KOPT-K1 (cell line): ENCODE data around the gene PROM2.

Experiments used
- H3K27ac ChIP-seq: fragments of 200-600 bp; sonication (generic); 2 replicates; pipeline ENCODE4 v1.5.1; 2016; ENCODE audit warnings: antibody characterized with exemption, mild to moderate bottlenecking, low read depth, low read length; ENCODE audit not compliant: poor library complexity, severe bottlenecking
- H3K36me3 ChIP-seq: fragments of 200-600 bp; sonication (generic); 2 replicates; pipeline ENCODE4 v1.5.1; 2017; ENCODE audit warnings: antibody characterized with exemption, mild to moderate bottlenecking, low read length, moderate library complexity; ENCODE audit not compliant: insufficient read depth
- H3K9me3 ChIP-seq: fragments of 200-600 bp; sonication (generic); 2 replicates; pipeline ENCODE4 v1.5.1; 2017; ENCODE audit warnings: antibody characterized with exemption, low read length, mild to moderate bottlenecking; ENCODE audit not compliant: insufficient read depth, poor library complexity, severe bottlenecking

PROM2 gene

DNA sequence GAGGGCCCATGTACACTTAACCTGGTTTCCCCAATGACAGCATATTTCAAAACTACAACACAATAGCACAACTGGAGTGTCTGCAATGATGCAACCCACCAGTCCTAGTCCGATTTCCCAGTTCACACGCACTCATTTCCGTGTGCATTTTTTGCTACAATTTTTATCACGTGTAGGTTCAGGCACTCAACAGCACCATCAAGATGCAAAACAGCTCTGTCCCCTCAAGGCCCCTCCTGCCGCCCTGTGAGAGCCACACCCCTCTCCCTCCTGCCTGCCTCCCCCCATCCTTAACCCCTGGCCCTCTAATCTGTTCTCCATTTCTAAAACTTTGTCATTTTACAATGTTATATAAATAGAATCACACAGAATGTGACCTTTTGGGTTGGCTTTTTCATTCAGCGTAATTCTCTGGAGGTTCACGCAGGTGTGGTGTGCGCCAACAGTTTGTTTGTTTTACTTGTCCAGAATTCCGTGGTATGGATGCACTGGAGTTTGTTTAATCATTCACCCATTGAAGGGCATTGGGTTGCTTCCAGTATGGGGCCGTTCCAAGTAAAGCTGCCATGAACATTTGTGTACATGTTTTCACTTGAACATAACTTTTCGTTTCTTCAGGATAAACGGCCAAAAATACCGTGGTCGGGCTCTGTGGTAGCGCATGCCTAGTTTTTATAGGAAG lies 31.3 kb downstream of the PROM2 start:
- no peak overlapping the region for H3K27ac ChIP-seq
- no peaks in the 10 kb centered on the region for H3K36me3 ChIP-seq
- H3K9me3 ChIP-seq = no peaks in the 10 kb centered on the region

DNA sequence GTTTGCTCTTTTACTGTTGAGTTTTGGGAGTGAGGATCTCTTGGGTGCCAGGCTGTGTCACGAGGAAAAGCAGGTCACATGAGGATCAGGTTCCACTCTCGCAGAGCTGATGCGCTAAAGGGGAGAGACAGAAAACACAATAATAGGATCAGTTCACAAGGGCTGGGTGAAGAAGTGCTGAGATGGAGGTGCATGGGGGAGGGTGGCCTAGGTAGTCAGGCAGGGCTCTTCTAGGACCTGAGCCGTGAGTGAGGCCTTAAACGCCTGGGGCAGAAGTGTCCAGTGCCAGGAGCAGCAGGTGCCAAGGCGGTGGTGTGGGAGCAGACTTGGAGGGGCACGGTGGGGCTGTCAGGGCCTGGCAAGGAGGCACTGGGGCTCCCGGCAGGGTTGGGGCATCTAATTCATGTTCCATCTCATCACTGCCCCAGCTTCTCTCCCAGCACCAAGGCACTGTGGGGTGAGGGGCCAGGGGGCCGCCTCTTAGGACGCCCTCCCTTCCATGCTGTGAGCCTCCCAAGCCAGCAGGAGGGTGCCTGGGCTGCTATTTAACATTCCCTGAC lies 32.2 kb downstream of the PROM2 start:
- H3K36me3 ChIP-seq = no peaks in the 10 kb centered on the region
- no peak overlapping the region for H3K27ac ChIP-seq
- no peaks in the 10 kb centered on the region for H3K9me3 ChIP-seq

DNA sequence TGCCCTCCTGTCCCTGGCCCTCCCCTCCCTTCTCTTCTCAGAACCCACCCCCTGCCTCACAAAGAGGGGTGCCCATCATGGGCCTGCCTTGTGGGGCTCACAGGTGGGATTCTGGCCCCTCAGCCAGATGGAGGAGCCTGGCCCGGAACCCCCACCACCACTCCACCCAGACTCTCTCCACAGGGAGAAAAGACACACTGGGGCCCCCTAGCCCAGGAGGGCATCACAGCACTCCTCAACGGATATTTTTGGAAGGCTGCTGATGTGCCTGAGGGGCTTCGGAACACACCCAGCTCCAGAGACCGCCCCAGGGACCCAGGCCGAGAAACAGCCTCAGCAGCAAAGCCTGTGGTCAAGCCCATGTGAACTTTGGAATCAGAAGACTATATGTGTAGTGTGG lies 32.8 kb downstream of the PROM2 start:
- no peaks in the 10 kb centered on the region for H3K9me3 ChIP-seq
- no peak overlapping the region for H3K27ac ChIP-seq
- H3K36me3 ChIP-seq = no peaks in the 10 kb centered on the region

DNA sequence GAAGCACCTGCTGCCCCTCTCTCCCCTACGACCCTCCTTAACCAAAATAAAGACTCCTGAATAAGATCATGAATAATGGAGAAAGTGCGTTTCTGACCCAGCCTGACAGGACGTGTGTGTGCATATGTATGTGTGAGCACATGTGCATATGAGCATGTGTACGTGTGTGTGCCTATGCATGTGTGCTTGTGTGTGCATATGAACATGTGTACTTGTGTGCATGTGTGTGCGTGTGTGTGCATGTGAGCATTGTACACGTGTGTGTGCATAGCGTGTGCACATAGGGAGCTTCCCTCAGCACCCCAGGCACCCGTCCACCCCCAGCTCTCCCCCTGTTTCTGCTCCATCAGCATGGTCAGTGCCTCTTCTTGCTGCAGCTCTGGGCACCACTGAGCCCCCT lies 33.6 kb downstream of the PROM2 start:
- Histone ChIP-seq H3K27ac (no peak overlapping the region), H3K9me3 (no peaks in the 10 kb centered on the region), H3K36me3 (no peaks in the 10 kb centered on the region)

DNA sequence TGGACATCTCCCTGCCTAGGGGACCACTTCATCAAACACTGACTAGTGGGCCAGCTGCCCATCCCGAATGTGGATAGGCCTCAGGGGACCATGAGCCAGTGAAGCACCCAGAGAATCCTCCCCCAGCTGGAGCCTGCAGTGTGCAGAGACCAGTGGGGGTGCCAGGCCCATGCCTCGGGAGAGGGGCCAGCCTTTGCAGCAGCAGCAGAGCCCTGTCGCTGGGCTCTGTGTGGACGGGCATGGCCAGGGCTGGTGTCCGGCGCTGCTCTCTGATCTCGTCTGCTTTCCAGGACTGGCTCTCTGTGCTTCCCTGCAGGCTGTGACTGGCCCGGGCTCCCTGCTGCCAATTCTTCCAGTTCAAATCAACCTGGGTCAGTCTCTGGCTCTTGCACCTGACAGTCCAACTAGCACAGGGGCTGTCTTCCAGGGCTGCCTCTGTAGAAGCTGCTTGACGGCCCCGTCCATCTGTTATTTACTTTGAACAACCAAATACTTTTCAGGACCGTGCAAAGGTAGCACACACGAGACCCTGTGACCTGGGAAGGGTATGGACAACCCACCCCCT lies 34.3 kb downstream of the PROM2 start:
- no peaks in the 10 kb centered on the region for H3K36me3 ChIP-seq
- no peak overlapping the region for H3K27ac ChIP-seq
- H3K9me3 ChIP-seq = no peaks in the 10 kb centered on the region

DNA sequence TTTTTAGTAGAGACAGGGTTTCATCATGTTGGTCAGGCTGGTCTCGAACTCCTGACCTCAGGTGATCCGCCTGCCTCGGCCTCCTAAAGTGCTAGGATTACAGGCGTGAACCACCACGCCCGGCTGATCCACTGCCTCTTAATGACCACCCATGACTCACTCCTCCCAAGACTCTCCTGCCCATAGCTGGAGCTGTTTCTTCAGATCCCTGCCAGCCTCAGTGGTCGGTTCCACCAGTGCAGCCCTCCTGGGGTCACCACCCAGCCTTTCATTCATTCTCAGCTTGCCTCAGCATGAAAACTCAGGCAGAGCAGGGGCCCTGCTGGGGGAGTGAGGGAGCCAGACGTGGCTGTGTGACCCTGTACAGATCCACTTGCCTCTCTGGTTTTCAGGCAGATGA lies 35.4 kb downstream of the PROM2 start:
- no peaks in the 10 kb centered on the region for H3K9me3 ChIP-seq
- no peaks in the 10 kb centered on the region for H3K36me3 ChIP-seq
- H3K27ac ChIP-seq = no peak overlapping the region

- Histone ChIP-seq H3K27ac (no peak overlapping the region), H3K36me3 (no peaks in the 10 kb centered on the region), H3K9me3 (no peaks in the 10 kb centered on the region)
Observed at GRCh38 chr2:95310216-95310615, 36.0 kb downstream of the PROM2 start.

DNA sequence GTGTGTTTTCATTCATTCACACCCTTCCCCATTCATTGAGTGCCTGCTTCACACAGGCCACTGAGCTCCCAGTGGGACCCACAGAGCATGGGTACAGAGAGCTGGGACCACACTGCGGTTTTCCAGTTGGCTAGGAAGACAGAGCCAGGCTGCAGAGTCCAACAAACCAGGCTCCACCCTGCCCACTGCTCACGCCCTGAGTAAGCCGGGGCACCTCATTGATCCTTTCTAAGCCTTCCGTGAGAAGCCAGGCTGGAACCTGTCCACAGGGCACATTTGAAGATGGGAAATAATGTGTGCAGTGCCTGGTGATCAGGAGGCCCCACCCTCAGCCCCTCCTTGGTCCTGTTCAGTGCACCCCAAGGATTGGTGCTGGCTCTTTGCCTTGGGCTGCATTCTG lies 36.4 kb downstream of the PROM2 start:
- no peaks in the 10 kb centered on the region for H3K9me3 ChIP-seq
- H3K27ac ChIP-seq = no peak overlapping the region
- no peaks in the 10 kb centered on the region for H3K36me3 ChIP-seq

DNA sequence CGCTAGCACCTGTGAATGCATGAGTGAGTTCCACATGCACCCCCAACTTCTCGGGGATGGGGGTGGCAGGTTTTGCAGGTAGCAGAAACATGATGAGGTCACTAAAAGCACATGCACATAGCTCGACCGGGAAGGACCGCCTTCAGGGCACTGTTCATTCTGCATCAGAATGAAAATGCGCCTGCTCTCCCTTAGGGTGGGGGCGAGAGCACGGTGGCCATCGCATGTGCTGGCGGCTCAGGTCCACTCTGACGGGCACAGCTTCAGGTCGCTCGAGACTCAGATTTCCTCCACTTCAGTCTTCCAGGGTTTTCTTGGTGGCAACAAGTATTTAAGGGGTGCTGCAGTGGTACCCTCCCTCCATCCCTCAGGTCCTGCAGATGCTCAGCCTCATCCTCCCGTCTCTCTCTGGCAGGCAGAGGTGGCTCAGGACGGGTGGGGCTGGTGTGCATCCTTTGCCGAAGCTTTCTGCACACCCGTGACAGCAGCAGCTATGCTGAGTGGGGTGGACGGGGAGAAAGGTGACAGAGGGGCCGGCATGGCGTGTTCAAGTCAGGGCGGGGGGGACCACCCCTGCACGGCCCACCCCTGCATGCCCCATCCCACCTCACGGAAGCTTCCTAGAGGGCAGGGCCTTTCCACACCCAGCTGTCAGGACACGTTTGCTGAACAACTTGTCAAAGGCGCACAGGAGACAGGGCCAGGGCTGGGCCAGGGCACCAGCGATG lies 37.7 kb downstream of the PROM2 start:
- no peak overlapping the region for H3K27ac ChIP-seq
- H3K9me3 ChIP-seq = no peaks in the 10 kb centered on the region
- H3K36me3 ChIP-seq = no peaks in the 10 kb centered on the region

DNA sequence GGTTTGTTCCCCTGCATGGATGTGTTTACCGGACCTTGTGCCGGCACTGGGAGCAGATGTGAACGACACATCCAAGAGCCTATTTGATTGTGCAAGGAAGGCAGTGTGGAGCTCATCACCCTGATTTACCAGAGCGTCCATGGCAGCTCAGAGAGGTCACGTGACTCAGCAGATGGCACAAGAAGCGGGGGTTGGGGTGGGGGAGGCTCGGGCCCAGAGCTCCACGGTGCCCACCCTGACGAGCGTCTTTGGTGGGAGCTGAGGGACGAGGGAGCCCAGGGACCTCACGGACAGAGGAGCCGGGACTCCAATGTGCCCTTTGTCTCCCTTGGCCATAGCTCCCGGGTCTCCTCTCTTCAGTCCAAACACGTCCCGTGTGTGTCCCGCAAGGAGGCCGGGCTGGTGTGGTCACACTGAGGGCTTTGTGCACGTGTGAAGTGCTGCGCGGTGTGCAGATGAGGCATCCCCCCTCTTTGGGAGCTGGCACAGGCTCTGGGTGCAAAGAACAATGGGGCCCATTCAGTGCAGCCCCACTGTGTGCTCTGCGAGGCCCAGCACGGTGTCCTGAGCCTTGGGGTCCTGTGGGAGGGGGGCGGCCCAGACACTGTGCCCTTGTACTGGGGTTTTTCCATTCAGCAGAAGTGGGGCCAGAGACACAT lies 38.4 kb downstream of the PROM2 start:
- H3K27ac ChIP-seq = no peak overlapping the region
- no peaks in the 10 kb centered on the region for H3K36me3 ChIP-seq
- H3K9me3 ChIP-seq = no peaks in the 10 kb centered on the region

DNA sequence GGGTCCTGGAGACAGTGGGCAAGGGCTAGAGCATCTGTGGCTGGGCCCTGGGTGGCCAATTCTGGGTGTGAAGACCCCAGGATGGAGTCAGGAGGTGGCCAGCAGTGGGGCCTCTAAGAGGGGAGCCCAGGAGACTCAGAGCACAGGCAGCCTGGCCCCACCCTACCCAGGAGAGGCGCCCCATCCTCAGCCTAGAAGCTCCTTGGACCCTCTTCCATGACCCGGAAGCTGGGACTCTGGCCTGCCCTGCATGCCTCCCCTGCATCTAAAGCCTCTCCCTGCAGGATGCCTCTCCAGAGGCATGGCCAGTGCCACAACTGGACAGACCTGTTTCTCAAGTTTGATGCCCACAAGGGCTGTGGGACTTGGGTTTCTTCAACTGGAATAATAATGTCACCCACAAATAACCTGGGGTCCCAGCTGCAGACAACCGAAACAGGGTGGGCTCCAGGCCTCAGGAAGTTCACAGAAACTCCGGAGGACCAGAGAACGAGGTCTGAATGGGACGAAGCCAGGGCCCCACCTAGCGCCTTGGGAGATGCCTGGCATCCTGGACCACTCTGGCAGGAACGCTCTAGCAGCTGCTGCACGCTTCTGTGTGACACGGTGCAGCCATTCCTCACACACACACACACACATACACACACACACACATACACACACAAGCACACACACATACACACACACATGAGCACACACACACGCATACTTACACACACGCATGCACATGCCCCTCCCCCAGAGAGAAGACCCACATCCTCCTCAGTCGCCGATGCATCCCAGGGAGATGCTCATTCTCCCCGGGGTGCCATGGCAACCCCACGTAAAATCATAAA lies 39.3 kb downstream of the PROM2 start:
- Histone ChIP-seq H3K36me3 (no peaks in the 10 kb centered on the region), H3K9me3 (no peaks in the 10 kb centered on the region), H3K27ac (no peak overlapping the region)

GRCh38 chr2:95314598-95314963 lies 40.3 kb downstream of the PROM2 start:
- Histone ChIP-seq H3K9me3 (no peaks in the 10 kb centered on the region), H3K27ac (no peak overlapping the region), H3K36me3 (no peaks in the 10 kb centered on the region)

DNA sequence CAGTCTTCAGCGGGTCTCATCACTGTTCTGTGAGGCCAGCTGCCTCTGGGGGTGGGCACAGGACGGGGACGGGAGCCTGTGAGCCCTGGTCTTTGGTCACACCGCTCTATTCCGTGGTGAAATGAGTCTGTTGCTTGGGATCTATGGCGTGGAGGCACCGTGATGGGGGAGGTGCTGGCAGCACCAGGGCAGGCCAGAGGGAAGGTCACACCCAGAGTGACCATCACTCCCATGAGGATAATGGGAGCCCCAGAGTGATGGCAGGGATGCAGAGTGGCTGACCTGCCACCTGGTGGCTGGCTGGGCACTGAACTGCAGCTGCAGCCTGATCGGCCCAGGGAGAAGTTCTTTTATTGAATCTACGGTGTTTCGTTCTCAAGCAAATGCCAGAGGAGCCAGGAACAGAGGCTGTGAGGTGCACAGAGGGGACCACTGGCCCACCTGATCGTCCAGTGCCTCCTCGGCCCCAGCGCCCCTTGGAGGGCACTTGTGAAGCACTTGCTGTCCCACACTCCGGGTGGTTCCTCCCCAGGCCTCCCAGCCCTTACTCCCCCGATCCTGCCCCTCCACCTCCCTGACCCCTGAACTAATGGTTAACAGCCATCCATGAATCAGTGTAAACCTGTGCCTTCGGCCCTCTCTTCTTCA lies 40.8 kb downstream of the PROM2 start:
- Histone ChIP-seq H3K9me3 (no peaks in the 10 kb centered on the region), H3K36me3 (no peaks in the 10 kb centered on the region), H3K27ac (no peak overlapping the region)

DNA sequence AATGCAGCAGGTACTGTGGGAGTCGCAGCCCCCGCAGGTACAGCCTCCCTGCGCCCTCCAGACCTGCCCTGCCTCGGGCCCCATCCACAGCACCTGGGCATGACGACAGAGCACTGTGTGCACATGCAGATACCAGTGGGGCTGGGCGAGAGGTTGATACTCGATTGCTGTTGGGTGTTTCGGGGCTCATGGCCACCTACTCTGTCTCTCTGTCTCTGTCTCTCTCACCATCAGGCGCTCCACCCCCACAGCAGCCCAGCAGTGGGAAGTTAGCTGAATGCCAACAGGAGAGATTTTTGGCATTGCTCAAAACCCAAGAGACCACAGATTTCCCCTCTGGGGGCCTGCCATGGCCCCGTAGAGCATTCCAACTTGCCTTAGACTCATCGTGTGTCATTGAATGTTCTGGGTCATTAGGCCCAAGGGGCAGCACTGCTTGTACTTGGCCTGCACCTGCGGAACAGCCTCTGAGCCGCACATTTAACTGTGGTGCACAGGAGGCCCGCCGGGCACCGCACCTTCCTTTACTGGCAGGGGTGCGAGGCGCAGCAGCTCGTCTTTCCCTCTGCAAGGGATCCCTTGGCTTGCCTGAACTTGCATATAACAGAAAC lies 41.7 kb downstream of the PROM2 start:
- H3K36me3 ChIP-seq = no peaks in the 10 kb centered on the region
- H3K9me3 ChIP-seq = no peaks in the 10 kb centered on the region
- no peak overlapping the region for H3K27ac ChIP-seq
